Glutamatergic neuron (in vitro differentiated cells): ENCODE results near the gene CLPSL1. TPM values are rescaled to one million over a fixed set of nuclear protein-coding genes. Genes with fewer than 3 reads are reported as not detected.

ENCODE experiments used
- DNase-seq: peaks from one replicate; pipeline ENCODE4 v3.0.0; 2022
- H3K27ac Mint-ChIP-seq: one replicate; pipeline ENCODE4 v1.8.0; 2020; ENCODE audit warnings: mild to moderate bottlenecking, mixed read lengths, inconsistent platforms; ENCODE audit not compliant: unreplicated experiment
- H3K27me3 Mint-ChIP-seq: one replicate; pipeline ENCODE4 v1.8.0; 2020; ENCODE audit warnings: mild to moderate bottlenecking, moderate library complexity, mixed read lengths, inconsistent platforms; ENCODE audit not compliant: unreplicated experiment
- H3K36me3 Mint-ChIP-seq: one replicate; pipeline ENCODE4 v1.8.0; 2020; ENCODE audit warnings: mild to moderate bottlenecking, mixed read lengths, inconsistent platforms; ENCODE audit not compliant: unreplicated experiment
- H3K4me1 Mint-ChIP-seq: one replicate; pipeline ENCODE4 v1.8.0; 2020; ENCODE audit warnings: mild to moderate bottlenecking, low read depth, mixed read lengths, inconsistent platforms; ENCODE audit not compliant: unreplicated experiment
- H3K4me3 Mint-ChIP-seq: one replicate; pipeline ENCODE4 v1.8.0; 2020; ENCODE audit warnings: mild to moderate bottlenecking, mixed read lengths, inconsistent platforms; ENCODE audit not compliant: unreplicated experiment
- H3K9me3 Mint-ChIP-seq: one replicate; pipeline ENCODE4 v1.8.0; 2020; ENCODE audit warnings: mild to moderate bottlenecking, moderate library complexity, mixed read lengths, inconsistent platforms; ENCODE audit not compliant: unreplicated experiment
- CTCF ChIP-seq: fragments of 200-600 bp; sonication (generic); IDR thresholded peaks from one replicate; pipeline ENCODE4 v1.5.0; 2021; ENCODE audit not compliant: partially characterized antibody, unreplicated experiment
- total RNA-seq: library from RNA; stranded (reverse); fragmentation: NEBNext Ultra II Directional; extraction: Animal tissue kit (Norgen Biotek cat#: 25700); gene quantifications from one replicate; pipeline ENCODE4 v1.2.1, GENCODE V29; 2021; ENCODE audit not compliant: unreplicated experiment

CLPSL1 gene
- total RNA-seq, 1 donor from 2014 or later = not detected

GRCh38 chr6:35750557-35750956 is 30.3 kb upstream of the CLPSL1 start:
- TF ChIP-seq CTCF = no peak
- DNase-seq = no peak
- H3K4me1 Mint-ChIP-seq = peaks cover 2% of the 10 kb centered on the region
- peaks cover 13% of the 10 kb centered on the region for H3K36me3 Mint-ChIP-seq
- peaks cover 3% of the 10 kb centered on the region for H3K9me3 Mint-ChIP-seq
- H3K27ac Mint-ChIP-seq = no peak overlapping the region
- H3K4me3 Mint-ChIP-seq = no peak overlapping the region
- H3K27me3 Mint-ChIP-seq = peaks cover 4% of the 10 kb centered on the region

GRCh38 chr6:35751594-35751993 is 29.2 kb upstream of the CLPSL1 start:
- Mint-ChIP-seq H3K4me1 (peaks cover 2% of the 10 kb centered on the region), H3K36me3 (peaks cover 11% of the 10 kb centered on the region), H3K9me3 (peaks cover 5% of the 10 kb centered on the region), H3K27ac (no peak overlapping the region), H3K4me3 (no peak overlapping the region), H3K27me3 (peaks cover 6% of the 10 kb centered on the region)
- no peak for TF ChIP-seq CTCF
- no peak for DNase-seq

GRCh38 chr6:35752330-35752729 is 28.5 kb upstream of the CLPSL1 start:
- TF ChIP-seq CTCF = no peak
- no peak overlapping the region for H3K4me3 Mint-ChIP-seq
- peaks cover 6% of the 10 kb centered on the region for H3K27me3 Mint-ChIP-seq
- H3K9me3 Mint-ChIP-seq = peaks cover 5% of the 10 kb centered on the region
- DNase-seq = no peak
- H3K27ac Mint-ChIP-seq = no peak overlapping the region
- H3K36me3 Mint-ChIP-seq = peaks cover 8% of the 10 kb centered on the region
- peaks cover 2% of the 10 kb centered on the region for H3K4me1 Mint-ChIP-seq

- H3K27ac Mint-ChIP-seq = no peak overlapping the region
- no peaks in the 10 kb centered on the region for H3K36me3 Mint-ChIP-seq
- peaks cover 4% of the 10 kb centered on the region for H3K4me1 Mint-ChIP-seq
- H3K9me3 Mint-ChIP-seq = peaks cover 3% of the 10 kb centered on the region
- H3K4me3 Mint-ChIP-seq = no peak overlapping the region
- peaks cover 4% of the 10 kb centered on the region for H3K27me3 Mint-ChIP-seq
- no peak for DNase-seq
- TF ChIP-seq CTCF = no peak
These were observed 26.2 kb upstream of the CLPSL1 start for GRCh38 chr6:35754452-35755277.

DNA sequence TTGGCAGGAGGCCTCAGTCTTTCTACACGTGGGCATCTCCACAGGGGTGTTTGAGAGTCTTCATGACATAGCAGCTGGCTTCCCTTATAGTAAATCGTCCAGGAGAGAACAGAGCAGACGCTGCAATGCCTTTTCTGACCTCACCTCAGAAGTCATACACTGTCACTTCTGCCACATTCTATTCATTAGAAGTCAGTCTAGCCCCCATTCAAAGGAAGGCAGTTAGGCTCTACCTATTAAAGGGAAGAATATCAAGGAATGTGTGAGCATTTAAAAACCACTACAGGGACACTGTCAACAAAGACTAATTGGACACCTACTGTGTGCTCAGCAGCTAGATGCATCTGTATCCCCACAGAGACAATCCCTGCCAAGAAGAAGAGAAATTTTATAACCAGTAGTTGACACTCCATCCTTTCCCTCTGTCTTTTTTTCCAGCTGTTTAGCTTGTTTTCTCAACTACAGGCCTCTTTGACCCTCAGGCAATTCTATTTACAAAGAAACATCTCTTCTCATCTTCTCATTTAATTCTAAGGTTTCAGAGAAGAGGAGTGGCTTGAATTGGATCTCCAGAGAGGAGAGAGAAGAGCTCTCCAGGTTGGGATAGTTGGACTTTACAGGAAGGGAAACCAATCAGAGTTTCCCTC is 25.4 kb upstream of the CLPSL1 start:
- Mint-ChIP-seq H3K4me3 (no peak overlapping the region), H3K36me3 (no peaks in the 10 kb centered on the region)

More for the DNA sequence above, 25.4 kb upstream of the CLPSL1 start:
- TF ChIP-seq CTCF = no peak
- Mint-ChIP-seq H3K9me3 (peaks cover 3% of the 10 kb centered on the region), H3K27me3 (peaks cover 4% of the 10 kb centered on the region), H3K27ac (no peak overlapping the region), H3K4me1 (peaks cover 4% of the 10 kb centered on the region)
- no peak for DNase-seq
